Caco-2 (cell line): Measurements from ENCODE around the gene MORC3. TPM values are rescaled to one million over a fixed set of nuclear protein-coding genes. Genes with fewer than 3 reads are reported as not detected.
"Not testable (repeated sequence)": the region's sequence is repeated elsewhere in the genome, so short reads cannot be mapped to it uniquely, and the experiment has no call there.

Experiments used
- BruUV-seq: library from RNA; stranded (reverse); fragments of 400-500 nt; replicated peaks from 2 replicates; lab custom pipeline; 2021; lab: Mats Ljungman, UMichigan
- CTCF ChIA-PET: fragments of 300-600 bp; sonication (Branson Sonifier 250); formaldehyde crosslinking; loops from one replicate; lab custom pipeline; 2022; ENCODE audit warnings: antibody characterized with exemption; lab: Charles Lee
- POLR2A ChIA-PET: fragments of 300-600 bp; sonication (Branson Sonifier 250); formaldehyde crosslinking; loops from one replicate; lab custom pipeline; 2022; ENCODE audit warnings: antibody characterized with exemption; lab: Charles Lee
- DNase-seq, 2 experiments: peaks; one replicate each; pipeline versions ENCODE4 v3.0.0 to v3.0.0-alpha.2; 2020 to 2022
- H3K27me3 ChIP-seq: replicated peaks from 2 replicates; pipeline ENCODE4 v1.6.0; 2011; ENCODE audit warnings: low read length; ENCODE audit not compliant: control insufficient read depth, insufficient read depth
- H3K36me3 ChIP-seq: 2 replicates; pipeline ENCODE4 v1.5.1; 2011; ENCODE audit warnings: low read length; ENCODE audit not compliant: control insufficient read depth, insufficient read depth
- H3K4me1 ChIP-seq: fragments of 250-450 bp; sonication (Bioruptor Pico); 2 replicates; pipeline ENCODE4 v1.5.1; 2020; ENCODE audit warnings: mild to moderate bottlenecking
- H3K4me3 ChIP-seq: 2 replicates; pipeline ENCODE4 v1.5.1; 2011; ENCODE audit warnings: low read depth, mild to moderate bottlenecking, control low read depth, low read length
- H3K9me3 ChIP-seq: fragments of 250-450 bp; sonication (Bioruptor Pico); 2 replicates; pipeline ENCODE4 v1.5.1; 2020; ENCODE audit warnings: mild to moderate bottlenecking, moderate library complexity
- H3K27ac Mint-ChIP-seq: one replicate; pipeline ENCODE4 v1.8.0; 2022; ENCODE audit warnings: mixed read lengths; ENCODE audit not compliant: unreplicated experiment
- H3K27me3 Mint-ChIP-seq: one replicate; pipeline ENCODE4 v1.8.0; 2022; ENCODE audit warnings: mixed read lengths; ENCODE audit not compliant: insufficient read depth, unreplicated experiment
- H3K36me3 Mint-ChIP-seq: one replicate; pipeline ENCODE4 v1.8.0; 2022; ENCODE audit warnings: mild to moderate bottlenecking, mixed read lengths; ENCODE audit not compliant: insufficient read depth, unreplicated experiment
- H3K4me1 Mint-ChIP-seq: one replicate; pipeline ENCODE4 v1.8.0; 2022; ENCODE audit warnings: low read depth, mixed read lengths; ENCODE audit not compliant: unreplicated experiment
- H3K4me3 Mint-ChIP-seq: one replicate; pipeline ENCODE4 v1.8.0; 2022; ENCODE audit warnings: mild to moderate bottlenecking, moderate library complexity, mixed read lengths; ENCODE audit not compliant: unreplicated experiment
- H3K9me3 Mint-ChIP-seq: one replicate; pipeline ENCODE4 v1.8.0; 2022; ENCODE audit warnings: mixed read lengths; ENCODE audit not compliant: unreplicated experiment
- intact Hi-C: fragments of 100-400 bp; cut with micrococcal nuclease; formaldehyde crosslinking; loops from one replicate; pipeline ENCODE4 v1.10.0; 2022; ENCODE audit not compliant: unreplicated experiment
- total RNA-seq: library from RNA; stranded (reverse); gene quantifications from 2 replicates; pipeline ENCODE4 v1.2.3, GENCODE V29; 2022
- TF ChIP-seq, protein P1 (sequence below), 2 experiments: fragments of 200-600 bp in 1 of 2; IDR thresholded peaks; 1 replicate in 1 of 2; 2 replicates in 1 of 2; pipeline versions ENCODE4 v1.5.1 to v1.8.0; 2011 to 2022; ENCODE audit warnings: antibody characterized with exemption in 1 of 2, control low read depth in 1 of 2, inconsistent platforms in 1 of 2, low read depth in 1 of 2, low read length in 1 of 2, mild to moderate bottlenecking in 1 of 2, moderate library complexity in 1 of 2; ENCODE audit not compliant: insufficient read depth in 1 of 2, severe bottlenecking in 1 of 2, unreplicated experiment in 1 of 2

The MORC3 gene
- total RNA-seq, 1 experiment from 2014 or later, result 23.3 TPM

DNA sequence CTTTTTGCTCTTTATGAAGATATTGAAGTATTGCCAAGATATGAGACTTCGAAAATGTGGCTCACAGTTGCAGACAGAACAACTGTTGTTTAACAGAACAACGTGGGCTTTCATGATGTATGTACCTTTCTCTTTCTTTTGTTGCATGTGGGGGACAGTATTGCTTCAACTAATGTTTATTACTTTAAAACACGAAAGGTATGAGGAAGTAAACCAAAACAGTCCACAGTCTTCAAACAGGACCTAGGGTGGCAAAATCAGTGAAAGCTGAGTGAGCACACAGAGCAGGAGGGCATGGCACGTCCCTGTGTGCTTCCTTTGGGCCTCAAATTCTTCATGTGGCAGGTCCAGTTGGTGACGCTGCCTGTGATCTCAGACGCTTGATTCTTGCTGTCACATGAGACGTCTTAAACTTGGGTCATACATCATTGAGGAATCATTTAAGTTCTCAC lies 57.4 kb downstream of the MORC3 start:
- H3K4me3 ChIP-seq, result no peak overlapping the region
- ChIA-PET CTCF (no interaction called here), POLR2A (no interaction called here)
- Mint-ChIP-seq H3K4me1 (no peaks in the 10 kb centered on the region), H3K27ac (no peak overlapping the region), H3K27me3 (no peaks in the 10 kb centered on the region), H3K9me3 (no peaks in the 10 kb centered on the region), H3K4me3 (no peak overlapping the region), H3K36me3 (peaks cover 31% of the 10 kb centered on the region)
- H3K9me3 ChIP-seq, result no peaks in the 10 kb centered on the region
- BruUV-seq, result no TSS peak
- peak in 1 of 2 experiments; percentile 37 for DNase-seq
- H3K36me3 ChIP-seq, result no peaks in the 10 kb centered on the region
- intact Hi-C loops, result no loop called here
- TF ChIP-seq, protein P1, sequence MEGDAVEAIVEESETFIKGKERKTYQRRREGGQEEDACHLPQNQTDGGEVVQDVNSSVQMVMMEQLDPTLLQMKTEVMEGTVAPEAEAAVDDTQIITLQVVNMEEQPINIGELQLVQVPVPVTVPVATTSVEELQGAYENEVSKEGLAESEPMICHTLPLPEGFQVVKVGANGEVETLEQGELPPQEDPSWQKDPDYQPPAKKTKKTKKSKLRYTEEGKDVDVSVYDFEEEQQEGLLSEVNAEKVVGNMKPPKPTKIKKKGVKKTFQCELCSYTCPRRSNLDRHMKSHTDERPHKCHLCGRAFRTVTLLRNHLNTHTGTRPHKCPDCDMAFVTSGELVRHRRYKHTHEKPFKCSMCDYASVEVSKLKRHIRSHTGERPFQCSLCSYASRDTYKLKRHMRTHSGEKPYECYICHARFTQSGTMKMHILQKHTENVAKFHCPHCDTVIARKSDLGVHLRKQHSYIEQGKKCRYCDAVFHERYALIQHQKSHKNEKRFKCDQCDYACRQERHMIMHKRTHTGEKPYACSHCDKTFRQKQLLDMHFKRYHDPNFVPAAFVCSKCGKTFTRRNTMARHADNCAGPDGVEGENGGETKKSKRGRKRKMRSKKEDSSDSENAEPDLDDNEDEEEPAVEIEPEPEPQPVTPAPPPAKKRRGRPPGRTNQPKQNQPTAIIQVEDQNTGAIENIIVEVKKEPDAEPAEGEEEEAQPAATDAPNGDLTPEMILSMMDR (IDR thresholded peaks at IDR 0.05; ENCODE audit: insufficient read depth in 1 of 2, low read depth in 1 of 2, low read length in 1 of 2, severe bottlenecking in 1 of 2, unreplicated experiment in 1 of 2), result no peak
- H3K27me3 ChIP-seq, result no peaks in the 10 kb centered on the region
- H3K4me1 ChIP-seq, result peaks cover 4% of the 10 kb centered on the region; the same call in 1 of the 2 replicates

DNA sequence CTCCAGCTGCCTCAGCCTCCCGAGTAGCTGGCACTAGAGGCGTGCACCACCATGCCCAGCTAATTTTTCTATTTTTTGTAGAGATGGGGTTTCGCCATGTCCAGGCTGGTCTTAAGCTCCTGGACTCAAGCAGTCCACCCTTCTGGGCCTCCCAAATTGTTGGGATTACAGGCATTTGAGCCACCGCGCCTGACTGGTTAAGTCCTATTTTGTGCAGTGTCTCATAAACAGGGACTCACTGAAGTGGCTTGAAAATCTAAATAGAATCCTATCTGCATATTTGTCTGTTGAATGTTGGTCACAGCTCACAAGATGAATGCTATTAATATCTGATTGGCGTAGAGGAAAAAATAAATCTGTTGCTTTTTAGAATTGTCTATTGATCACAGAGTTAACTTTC lies 59.3 kb downstream of the MORC3 start:
- Mint-ChIP-seq H3K4me3 (no peak overlapping the region), H3K27ac (no peak overlapping the region), H3K9me3 (no peaks in the 10 kb centered on the region), H3K27me3 (no peaks in the 10 kb centered on the region), H3K4me1 (no peaks in the 10 kb centered on the region), H3K36me3 (peaks cover 15% of the 10 kb centered on the region)
- no TSS peak for BruUV-seq
- DNase-seq, result no peak
- Histone ChIP-seq H3K36me3 (no peaks in the 10 kb centered on the region), H3K4me3 (no peak overlapping the region), H3K27me3 (no peaks in the 10 kb centered on the region), H3K4me1 (peaks cover 4% of the 10 kb centered on the region; the same call in 1 of the 2 replicates), H3K9me3 (no peaks in the 10 kb centered on the region)
- POLR2A ChIA-PET, result no interaction called here
- TF ChIP-seq, protein P1 (IDR thresholded peaks at IDR 0.05; ENCODE audit: insufficient read depth in 1 of 2, low read depth in 1 of 2, low read length in 1 of 2, severe bottlenecking in 1 of 2, unreplicated experiment in 1 of 2), result no peak
- intact Hi-C loops, result no loop called here
- CTCF ChIA-PET, result no interaction called here

DNA sequence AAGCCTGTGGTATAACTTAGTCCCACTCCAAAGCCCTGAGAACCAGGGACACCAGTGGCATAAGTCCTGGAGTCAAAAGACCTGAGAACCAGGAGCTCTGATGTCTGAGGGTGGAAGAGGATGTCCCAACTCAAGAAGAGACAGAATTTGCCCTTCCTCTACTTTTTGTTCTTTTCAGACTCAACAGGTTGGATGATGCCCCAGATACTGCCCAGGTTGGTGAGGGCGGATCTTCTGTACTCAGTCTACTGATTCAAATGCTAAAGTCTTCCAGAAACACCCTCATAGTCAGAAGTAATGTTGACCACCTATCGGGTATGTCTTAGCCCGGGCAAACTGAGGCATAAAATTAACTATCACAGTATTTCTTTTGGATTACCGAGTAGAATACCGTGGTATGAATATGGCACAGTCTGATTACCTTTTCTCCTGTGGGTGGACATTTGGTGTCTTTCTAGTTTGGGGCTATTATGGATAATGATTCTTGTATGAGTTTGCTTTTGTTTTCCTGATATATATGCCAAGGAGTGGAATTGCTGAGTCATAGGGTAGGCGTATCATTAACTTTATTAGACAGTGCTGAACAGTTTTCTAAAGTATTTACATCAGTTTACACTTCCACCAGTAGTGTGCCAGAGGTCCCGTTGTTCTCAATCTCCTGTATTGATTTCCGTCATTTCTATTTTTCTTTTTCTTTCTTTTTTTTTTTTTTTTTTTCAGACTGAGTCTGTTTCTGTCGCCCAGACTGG lies 62.0 kb downstream of the MORC3 start:
- no TSS peak for BruUV-seq
- no peaks in the 10 kb centered on the region for H3K4me1 Mint-ChIP-seq
- CTCF ChIA-PET, result no interaction called here
- Histone ChIP-seq H3K27me3 (no peaks in the 10 kb centered on the region), H3K4me1 (peaks cover 8% of the 10 kb centered on the region), H3K36me3 (no peaks in the 10 kb centered on the region), H3K9me3 (no peaks in the 10 kb centered on the region), H3K4me3 (no peak overlapping the region)
- H3K27me3 Mint-ChIP-seq, result no peaks in the 10 kb centered on the region
- TF ChIP-seq, protein P1 (IDR thresholded peaks at IDR 0.05; ENCODE audit: insufficient read depth in 1 of 2, low read depth in 1 of 2, low read length in 1 of 2, severe bottlenecking in 1 of 2, unreplicated experiment in 1 of 2), result no peak
- H3K36me3 Mint-ChIP-seq, result peaks cover 21% of the 10 kb centered on the region
- no peak for DNase-seq
- H3K27ac Mint-ChIP-seq, result no peak overlapping the region
- no peaks in the 10 kb centered on the region for H3K9me3 Mint-ChIP-seq
- POLR2A ChIA-PET, result no interaction called here
- intact Hi-C loops, result no loop called here
- no peak overlapping the region for H3K4me3 Mint-ChIP-seq

DNA sequence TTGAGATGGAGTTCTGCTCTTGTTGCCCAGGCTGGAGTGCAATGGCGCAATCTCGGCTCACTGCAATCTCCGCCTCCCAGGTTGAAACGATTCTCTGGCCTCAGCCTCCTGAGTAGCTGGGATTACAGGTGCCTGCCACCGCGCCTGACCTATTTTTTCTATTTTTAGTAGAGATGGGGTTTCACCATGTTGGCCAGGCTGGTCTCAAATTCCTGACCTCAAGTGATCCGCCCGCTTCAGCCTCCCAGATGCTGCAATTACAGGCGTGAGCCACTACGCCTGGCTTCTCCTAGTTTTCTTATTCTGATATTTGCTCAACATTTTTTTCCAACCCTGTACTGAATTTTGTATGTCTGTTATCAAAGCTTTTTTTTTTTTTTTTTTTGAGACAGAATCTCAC lies 62.7 kb downstream of the MORC3 start:
- H3K27ac Mint-ChIP-seq, H3K27me3 Mint-ChIP-seq, BruUV-seq, H3K4me1 Mint-ChIP-seq, H3K4me3 ChIP-seq, intact Hi-C loops, H3K27me3 ChIP-seq, H3K36me3 ChIP-seq, H3K4me1 ChIP-seq, H3K4me3 Mint-ChIP-seq, H3K9me3 Mint-ChIP-seq, DNase-seq, H3K9me3 ChIP-seq: not testable (repeated sequence)
- H3K36me3 Mint-ChIP-seq, result peaks cover 20% of the 10 kb centered on the region
- CTCF ChIA-PET, result interaction anchor here (0.7 kb wide), 1 partner anchor 471 kb away, joined by 5 read pairs; no protein-coding TSS in a partner anchor
- POLR2A ChIA-PET, result interaction anchor here (0.7 kb wide), 1 partner anchor 11 kb away, joined by 10 read pairs; no protein-coding TSS in a partner anchor
